Measurements from ENCODE around the gene CEP57L1.
"Not testable (repeated sequence)": the region's sequence is repeated elsewhere in the genome, so short reads cannot be mapped to it uniquely, and the experiment has no call there.

The CEP57L1 gene

DNA sequence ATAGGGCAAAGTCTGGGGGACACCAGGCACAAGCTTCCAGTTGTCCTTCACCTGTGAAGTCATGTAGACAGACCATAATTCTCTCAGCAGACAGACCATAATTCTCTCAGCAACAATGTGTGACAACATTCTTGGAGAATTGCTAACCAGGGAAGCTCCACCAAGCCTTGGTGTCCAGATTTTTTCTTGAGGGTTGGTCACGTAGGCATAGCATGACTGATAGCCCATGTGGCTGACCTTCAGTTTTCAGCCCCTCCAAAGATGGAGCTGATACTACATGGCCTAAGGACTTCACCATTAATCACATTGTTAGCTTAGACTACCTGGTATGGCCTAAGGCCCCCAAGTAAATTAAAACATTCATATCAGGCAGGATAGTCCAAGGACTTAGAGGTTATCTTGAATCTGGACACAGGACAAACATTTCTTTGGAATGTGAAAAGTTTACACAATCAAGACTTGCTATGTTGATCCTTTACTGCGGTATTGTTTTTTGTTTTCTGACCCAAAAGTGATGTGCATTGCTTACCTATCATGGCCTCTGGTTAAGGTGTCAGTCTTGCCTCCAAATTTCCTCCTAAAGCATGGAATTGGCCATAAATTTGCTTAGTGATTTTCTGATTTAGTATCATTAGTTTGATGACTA is 76.9 kb downstream of the CEP57L1 start:
- no peak for DNase-seq (ENCODE audit: low read depth in 2 of 2)

GRCh38 chr6:109174916-109175315 is 79.6 kb downstream of the CEP57L1 start:
- DNase-seq (ENCODE audit: low read depth in 2 of 2), result peak; percentile 56 to 60

DNA sequence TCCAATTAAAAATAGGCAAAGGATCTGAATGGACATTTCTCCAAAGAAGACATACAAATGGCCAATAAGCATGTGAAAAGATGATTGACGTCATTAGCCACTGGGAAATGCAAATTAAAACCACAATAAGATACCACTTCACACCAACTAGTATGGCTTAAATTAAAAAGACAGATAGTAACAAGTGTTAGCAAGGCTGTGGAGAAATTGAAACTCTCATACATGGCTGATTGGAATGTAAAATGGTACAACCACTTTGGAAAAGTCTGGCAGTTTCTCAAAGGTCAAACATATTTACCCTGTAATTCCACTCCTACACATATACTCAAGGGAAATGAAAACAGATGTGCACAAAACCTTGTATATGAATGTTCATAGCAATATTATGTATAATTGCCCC is 83.6 kb downstream of the CEP57L1 start:
- DNase-seq (ENCODE audit: low read depth in 2 of 2), result no peak

- DNase-seq (ENCODE audit: low read depth in 2 of 2), result no peak
Observed at GRCh38 chr6:109179507-109179906, 84.2 kb downstream of the CEP57L1 start.

GRCh38 chr6:109182578-109182977 is 87.3 kb downstream of the CEP57L1 start:
- DNase-seq (ENCODE audit: low read depth in 2 of 2), result no peak

DNA sequence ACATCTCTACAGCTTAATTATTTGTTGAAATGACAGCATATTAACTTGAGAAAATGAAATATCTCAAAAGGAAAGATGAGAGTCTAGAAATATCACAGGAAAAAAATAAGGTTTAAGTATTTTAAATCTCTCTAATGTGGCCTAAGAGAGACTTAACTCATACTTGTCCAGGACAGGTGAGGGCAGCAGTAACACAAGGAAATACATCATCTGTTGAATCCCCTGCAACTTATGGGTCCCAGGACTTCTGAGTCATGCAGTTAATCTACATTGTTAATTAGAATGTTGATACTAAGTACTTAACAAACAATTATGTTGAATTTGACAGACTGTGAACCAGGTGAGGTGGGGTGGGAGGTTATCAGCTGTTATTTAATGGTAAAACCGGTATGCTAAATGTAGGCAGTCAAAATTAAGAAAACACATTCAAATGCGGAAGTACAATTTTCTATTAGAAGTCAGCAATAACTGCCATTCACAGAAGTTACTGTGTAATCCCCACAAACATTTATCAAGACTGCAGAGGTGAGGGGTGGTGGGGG is 87.9 kb downstream of the CEP57L1 start:
- no peak for DNase-seq (ENCODE audit: low read depth in 2 of 2)

- DNase-seq (ENCODE audit: low read depth in 2 of 2), result no peak
Observed at GRCh38 chr6:109184638-109185037, 89.3 kb downstream of the CEP57L1 start.

DNA sequence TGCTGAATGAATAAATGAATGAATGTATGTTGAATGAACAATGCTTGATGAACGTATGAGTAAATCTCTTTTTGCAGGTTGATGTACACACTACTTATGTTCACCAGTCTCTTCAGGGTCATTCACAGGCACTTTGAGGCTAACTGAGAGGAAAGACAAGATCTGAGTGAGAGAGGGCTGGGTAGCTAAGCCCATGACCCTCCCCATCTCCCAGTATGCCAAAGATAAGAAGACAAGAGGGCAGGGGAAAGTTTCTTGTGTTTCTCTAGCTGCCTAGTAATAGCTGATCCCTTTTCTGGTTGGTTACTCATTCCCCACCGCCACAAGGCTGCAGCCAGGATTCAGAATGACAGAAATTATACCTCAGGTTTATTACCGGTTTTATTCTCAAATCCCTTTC is 90.7 kb downstream of the CEP57L1 start:
- DNase-seq (ENCODE audit: low read depth in 2 of 2), result no peak

GRCh38 chr6:109187399-109188114 is 92.2 kb downstream of the CEP57L1 start:
- no peak for DNase-seq (ENCODE audit: low read depth in 2 of 2)

DNA sequence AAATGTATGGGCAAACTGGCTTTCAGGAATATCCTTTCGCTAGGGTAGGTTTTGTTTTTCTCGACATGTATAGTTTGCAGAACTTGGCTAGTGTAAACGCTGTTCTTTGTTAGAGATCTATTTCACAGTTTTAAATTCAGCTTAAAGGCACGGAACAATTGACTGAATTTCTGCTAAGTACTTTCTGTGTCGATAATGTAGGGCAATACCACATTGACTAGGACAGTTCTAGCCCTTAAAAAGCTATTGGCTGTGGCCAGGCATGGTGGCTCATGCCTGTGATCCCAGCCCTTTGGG is 92.8 kb downstream of the CEP57L1 start:
- no peak for DNase-seq (ENCODE audit: low read depth in 2 of 2)

- not testable (repeated sequence) for DNase-seq (ENCODE audit: low read depth in 2 of 2)
Observed at GRCh38 chr6:109191368-109191767, 96.1 kb downstream of the CEP57L1 start.

- no peak for DNase-seq (ENCODE audit: low read depth in 2 of 2)
Observed at GRCh38 chr6:109192865-109193264, 97.6 kb downstream of the CEP57L1 start.

DNA sequence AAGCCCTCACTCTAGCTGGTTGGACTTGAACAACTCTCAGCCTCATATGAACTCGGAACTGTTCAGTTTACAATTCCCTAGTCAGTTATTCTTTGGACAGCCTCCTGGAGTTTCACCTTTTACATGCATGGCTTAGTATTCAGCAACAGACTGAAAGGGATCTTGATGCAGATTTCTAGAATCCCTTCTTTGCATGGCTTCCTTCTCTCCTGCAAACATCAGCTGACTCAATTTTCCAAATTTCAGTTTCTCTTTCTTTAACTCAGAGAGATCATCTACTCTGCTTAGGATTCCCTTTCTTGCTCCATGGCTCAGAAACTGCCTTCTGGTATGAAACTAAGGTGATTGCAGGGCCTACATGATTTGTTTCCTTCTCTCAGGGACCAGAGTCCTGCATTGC is 99.6 kb downstream of the CEP57L1 start:
- DNase-seq (ENCODE audit: low read depth in 2 of 2), result no peak

DNA sequence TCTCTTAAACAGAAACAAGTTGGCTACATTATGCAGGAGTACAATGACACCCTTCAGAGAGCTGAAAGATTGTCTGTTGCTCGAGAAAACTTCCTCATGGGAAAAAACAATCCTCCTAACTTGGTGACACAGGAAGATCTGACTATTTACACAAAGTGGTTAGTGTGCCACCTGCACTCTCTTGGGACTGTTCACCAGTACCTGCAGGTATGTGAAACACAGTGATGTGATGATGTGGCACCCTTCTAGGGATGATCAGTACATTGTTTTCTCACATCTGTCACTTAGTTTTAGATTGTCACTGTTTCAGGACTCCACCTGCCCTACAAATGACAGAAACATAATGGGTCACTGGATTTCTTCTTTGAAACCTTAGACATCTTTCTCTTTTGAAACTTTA is 101.8 kb downstream of the CEP57L1 start:
- no peak for DNase-seq (ENCODE audit: low read depth in 2 of 2)

DNA sequence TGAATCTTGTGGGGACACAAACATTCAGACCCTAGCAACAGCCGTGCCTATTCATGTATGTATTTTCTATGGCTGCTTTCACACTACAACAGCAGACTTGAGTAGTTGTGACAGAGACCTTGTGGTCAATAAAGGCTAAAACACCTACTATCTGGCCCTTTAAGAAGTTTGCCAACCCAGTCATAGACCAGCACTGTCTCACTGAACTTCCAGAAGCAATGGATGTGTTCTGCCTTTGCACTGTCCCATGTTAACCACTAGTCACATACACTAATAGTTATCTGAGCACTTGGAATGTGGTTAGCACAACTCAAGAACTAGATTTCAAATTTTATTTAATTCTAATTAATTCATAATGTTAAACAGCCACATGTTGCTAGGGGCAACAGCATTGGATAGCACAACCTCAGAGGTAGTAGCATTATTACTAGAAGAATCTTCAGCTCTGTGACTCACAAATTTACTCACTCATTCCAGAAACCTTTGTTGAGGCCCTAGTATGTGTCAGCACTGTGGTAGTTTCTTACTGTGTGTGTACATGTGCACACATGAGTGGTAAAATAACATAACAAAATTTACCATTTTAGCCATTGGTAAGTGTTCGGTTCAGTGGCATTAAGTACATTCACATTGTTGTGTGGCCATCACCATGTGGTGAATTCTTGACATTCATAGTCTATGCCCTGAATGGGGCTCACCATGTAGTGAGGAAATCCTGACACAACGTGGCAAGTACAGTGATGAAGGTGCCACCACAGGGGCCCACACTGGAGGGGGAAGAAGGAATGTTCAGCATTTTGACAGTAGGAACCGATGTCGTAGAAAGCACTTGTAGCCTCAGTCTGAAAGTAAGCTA is 107.3 kb downstream of the CEP57L1 start:
- DNase-seq (ENCODE audit: low read depth in 2 of 2), result no peak

DNA sequence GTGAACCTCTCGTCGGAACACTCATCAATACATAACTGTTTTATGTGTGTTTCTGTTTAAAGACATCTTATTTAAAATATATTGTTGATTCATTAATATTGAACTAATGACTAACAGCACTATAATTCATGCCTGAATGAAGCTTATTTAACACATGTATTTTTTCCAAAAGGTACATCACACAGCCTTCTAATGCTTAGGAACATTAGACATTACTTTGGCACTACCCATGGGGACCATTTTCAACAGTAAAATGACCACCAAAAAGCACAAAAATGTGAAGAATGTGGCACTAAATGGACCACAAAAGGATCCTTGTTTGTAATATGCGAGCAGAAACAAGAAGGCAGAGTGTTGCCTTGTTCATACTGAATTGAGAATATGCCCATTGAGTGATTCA is 109.2 kb downstream of the CEP57L1 start:
- no peak for DNase-seq (ENCODE audit: low read depth in 2 of 2)

- DNase-seq (ENCODE audit: low read depth in 2 of 2), result no peak
Observed at GRCh38 chr6:109212683-109213082, 117.4 kb downstream of the CEP57L1 start.

Measured in fibroblast of skin of left quadriceps (primary cell).